ENCODE results near the gene SMPD4. TPM values are rescaled to one million over a fixed set of nuclear protein-coding genes. Genes with fewer than 3 reads are reported as not detected.
"Not testable (repeated sequence)": the region's sequence is repeated elsewhere in the genome, so short reads cannot be mapped to it uniquely, and the experiment has no call there.

SMPD4 gene
- total and polyA plus RNA-seq, 5 donors: 19.9 to 24.8 (median 24.1) TPM

- H3K9me3 ChIP-seq (ENCODE audit: control insufficient read depth, low read length); H3K4me1 ChIP-seq (ENCODE audit: control insufficient read depth, insufficient read depth, low read length); H3K27me3 ChIP-seq (ENCODE audit: control insufficient read depth, insufficient read depth); intact Hi-C loops (cut with DNase I); H3K27ac ChIP-seq (ENCODE audit: low read length); H3K4me3 ChIP-seq (ENCODE audit: low read length): not testable (repeated sequence)
- peak in 2 of 3 donors; percentile 71 to 74 for DNase-seq
- 24% methylated on average over 5 of the region's 7 CpGs for WGBS
- ATAC-seq: peak; percentile 76 to 77
Observed at GRCh38 chr2:130202518-130202917, 21.1 kb upstream of the SMPD4 start.

- ATAC-seq (no peak), DNase-seq (no peak)
- 97% methylated on average over 26 of the region's 26 CpGs for WGBS
- Histone ChIP-seq H3K27ac (ENCODE audit: low read length) (no peak within 1 kb of the TSS), H3K4me1 (ENCODE audit: control insufficient read depth, insufficient read depth, low read length) (no peaks in the 10 kb centered on the region), H3K4me3 (ENCODE audit: low read length) (no peak within 1 kb of the TSS), H3K9me3 (ENCODE audit: control insufficient read depth, low read length) (no peaks in the 10 kb centered on the region), H3K27me3 (ENCODE audit: control insufficient read depth, insufficient read depth) (no peaks in the 10 kb centered on the region)
- intact Hi-C loops (cut with DNase I): no loop called here
Observed at GRCh38 chr2:130198343-130198742, 16.9 kb upstream of the SMPD4 start, which contains the start of gene TUBA3E. Gene TUBA3E, minus strand, starts transcription at chr2:130198439. Its CDS starts 79 bp downstream, at chr2:130198360.

DNA sequence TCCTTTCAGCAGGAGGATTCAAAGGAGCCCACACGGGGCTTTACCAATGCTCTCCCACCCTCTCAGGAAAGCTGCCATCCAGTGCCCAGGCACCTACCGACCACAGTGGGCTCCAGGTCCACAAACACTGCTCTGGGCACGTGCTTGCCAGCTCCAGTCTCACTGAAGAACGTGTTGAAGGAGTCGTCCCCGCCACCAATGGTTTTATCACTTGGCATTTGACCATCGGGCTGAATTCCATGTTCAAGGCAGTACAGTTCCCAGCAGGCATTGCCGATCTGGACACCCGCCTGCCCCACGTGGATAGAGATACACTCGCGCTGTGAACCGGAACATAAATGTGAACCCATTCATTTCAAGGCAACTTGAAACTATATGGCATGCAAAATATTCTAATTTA is 14.7 kb upstream of the SMPD4 start:
- DNase-seq; intact Hi-C loops (cut with DNase I); H3K27me3 ChIP-seq (ENCODE audit: control insufficient read depth, insufficient read depth); H3K27ac ChIP-seq (ENCODE audit: low read length); H3K4me3 ChIP-seq (ENCODE audit: low read length); H3K9me3 ChIP-seq (ENCODE audit: control insufficient read depth, low read length); H3K4me1 ChIP-seq (ENCODE audit: control insufficient read depth, insufficient read depth, low read length): not testable (repeated sequence)
- WGBS: 53% methylated on average over 11 of the region's 13 CpGs
- peak; percentile 87 to 89 for ATAC-seq

DNA sequence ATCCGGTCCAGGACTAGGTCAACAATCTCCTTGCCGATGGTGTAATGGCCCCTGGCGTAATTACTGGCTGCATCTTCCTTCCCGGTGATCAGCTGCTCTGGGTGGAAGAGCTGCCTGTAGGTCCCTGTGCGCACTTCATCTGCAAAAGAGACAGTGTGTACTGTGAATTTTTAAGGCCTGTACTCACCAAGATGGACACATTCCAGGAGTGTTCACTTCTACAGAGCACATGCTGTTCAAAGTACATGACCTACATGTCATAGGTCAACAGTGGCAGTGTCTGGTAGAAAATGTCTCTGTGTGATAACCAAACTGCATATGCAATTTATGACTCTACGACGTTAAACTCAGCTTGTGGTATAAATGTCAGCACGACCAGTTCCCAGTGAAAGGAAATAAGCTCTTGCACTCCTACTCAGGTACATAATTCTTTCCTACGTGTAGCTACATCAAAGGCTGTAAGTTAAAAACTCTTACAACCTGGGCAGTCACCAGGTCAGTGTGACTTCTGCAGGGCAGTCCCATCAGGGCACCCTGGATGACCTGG is 13.8 kb upstream of the SMPD4 start:
- H3K4me1 ChIP-seq (ENCODE audit: control insufficient read depth, insufficient read depth, low read length); intact Hi-C loops (cut with DNase I); H3K9me3 ChIP-seq (ENCODE audit: control insufficient read depth, low read length); H3K4me3 ChIP-seq (ENCODE audit: low read length); DNase-seq; H3K27me3 ChIP-seq (ENCODE audit: control insufficient read depth, insufficient read depth): not testable (repeated sequence)
- 66% methylated on average over 9 of the region's 9 CpGs for WGBS
- ATAC-seq: peak; percentile 67 to 82
- H3K27ac ChIP-seq (ENCODE audit: low read length): peak overlapping the region; percentile 45

GRCh38 chr2:130193824-130194223 is 12.4 kb upstream of the SMPD4 start:
- DNase-seq; H3K27ac ChIP-seq (ENCODE audit: low read length); H3K4me1 ChIP-seq (ENCODE audit: control insufficient read depth, insufficient read depth, low read length); H3K27me3 ChIP-seq (ENCODE audit: control insufficient read depth, insufficient read depth); H3K4me3 ChIP-seq (ENCODE audit: low read length); H3K9me3 ChIP-seq (ENCODE audit: control insufficient read depth, low read length); intact Hi-C loops (cut with DNase I); ATAC-seq: not testable (repeated sequence)
- WGBS: 88% methylated on average over 21 of the region's 22 CpGs

DNA sequence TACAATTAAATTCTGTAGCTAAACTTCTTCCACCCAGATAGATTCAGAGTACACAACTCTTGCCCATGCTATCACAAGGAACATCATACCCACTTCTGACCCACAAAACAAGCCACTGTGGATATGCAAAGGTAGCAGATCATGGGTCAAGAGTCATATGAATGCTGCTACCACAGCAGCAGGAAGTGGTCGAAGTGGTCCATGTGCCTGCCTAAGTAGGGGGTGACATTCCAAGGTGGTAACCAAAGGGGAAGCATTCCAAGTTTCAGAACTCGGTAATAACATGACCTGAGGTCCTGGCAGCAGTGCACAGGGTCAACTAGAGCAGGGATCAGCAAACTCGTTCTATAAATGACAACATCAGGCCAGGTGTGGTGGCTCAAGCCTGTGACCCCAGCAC is 11.0 kb upstream of the SMPD4 start:
- H3K4me3 ChIP-seq (ENCODE audit: low read length); H3K4me1 ChIP-seq (ENCODE audit: control insufficient read depth, insufficient read depth, low read length); H3K27me3 ChIP-seq (ENCODE audit: control insufficient read depth, insufficient read depth); H3K9me3 ChIP-seq (ENCODE audit: control insufficient read depth, low read length); intact Hi-C loops (cut with DNase I); H3K27ac ChIP-seq (ENCODE audit: low read length); DNase-seq; ATAC-seq: not testable (repeated sequence)
- WGBS: 74% methylated on average over 3 of the region's 3 CpGs

DNA sequence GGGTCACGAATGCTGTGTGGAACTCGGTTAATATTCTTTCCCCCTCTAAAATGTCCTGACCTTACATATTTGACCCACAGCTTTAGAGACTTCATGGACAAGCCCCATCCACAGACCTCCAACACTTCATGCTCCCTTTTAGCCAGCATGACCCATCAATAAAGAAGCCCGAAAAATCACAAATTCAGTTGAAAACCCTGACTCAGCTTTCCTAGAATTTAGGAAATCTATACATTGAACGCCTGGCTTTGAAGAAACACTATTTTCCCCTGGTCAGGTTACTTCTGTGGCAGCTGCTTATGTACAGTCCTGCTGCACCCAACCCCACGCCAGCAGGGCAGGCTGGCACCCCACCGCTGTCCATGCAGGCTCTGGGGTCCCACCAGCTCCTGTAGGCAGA is 9.9 kb upstream of the SMPD4 start:
- H3K4me1 ChIP-seq (ENCODE audit: control insufficient read depth, insufficient read depth, low read length); H3K27me3 ChIP-seq (ENCODE audit: control insufficient read depth, insufficient read depth); ATAC-seq; H3K27ac ChIP-seq (ENCODE audit: low read length); intact Hi-C loops (cut with DNase I); H3K4me3 ChIP-seq (ENCODE audit: low read length); DNase-seq; H3K9me3 ChIP-seq (ENCODE audit: control insufficient read depth, low read length): not testable (repeated sequence)
- 93% methylated on average over 6 of the region's 6 CpGs for WGBS

DNA sequence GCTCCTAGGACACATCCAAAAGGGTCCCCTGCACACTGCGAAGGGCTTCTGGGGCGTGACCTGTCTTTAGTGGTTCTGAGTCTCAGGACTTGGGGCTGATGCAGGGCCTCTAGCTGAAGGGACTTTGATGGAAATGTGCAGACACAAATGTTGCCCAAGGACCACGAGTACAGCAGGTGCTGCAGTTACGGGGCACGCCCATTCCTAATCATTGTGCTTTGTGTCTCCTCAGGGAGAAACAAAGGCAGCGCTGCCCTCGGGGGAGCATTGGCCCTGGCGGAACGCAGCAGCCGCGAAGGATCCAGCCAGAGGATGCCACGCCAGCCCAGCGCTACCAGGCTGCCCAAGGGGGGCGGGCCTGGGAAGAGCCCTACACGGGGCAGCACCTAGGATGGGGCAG is 8.8 kb upstream of the SMPD4 start:
- Histone ChIP-seq H3K9me3 (ENCODE audit: control insufficient read depth, low read length) (no peaks in the 10 kb centered on the region), H3K27me3 (ENCODE audit: control insufficient read depth, insufficient read depth) (no peaks in the 10 kb centered on the region), H3K27ac (ENCODE audit: low read length) (no peak overlapping the region), H3K4me3 (ENCODE audit: low read length) (no peak overlapping the region), H3K4me1 (ENCODE audit: control insufficient read depth, insufficient read depth, low read length) (no peaks in the 10 kb centered on the region)
- ATAC-seq: no peak
- 87% methylated on average over 15 of the region's 15 CpGs for WGBS
- DNase-seq: no peak
- intact Hi-C loops (cut with DNase I): no loop called here

GRCh38 chr2:130188958-130189357 is 7.6 kb upstream of the SMPD4 start:
- not testable (repeated sequence) for ATAC-seq; H3K4me3 ChIP-seq (ENCODE audit: low read length); DNase-seq; H3K27me3 ChIP-seq (ENCODE audit: control insufficient read depth, insufficient read depth); H3K27ac ChIP-seq (ENCODE audit: low read length); H3K4me1 ChIP-seq (ENCODE audit: control insufficient read depth, insufficient read depth, low read length); H3K9me3 ChIP-seq (ENCODE audit: control insufficient read depth, low read length)
- intact Hi-C loops (cut with DNase I): loop anchor here in 2 of 4 donors (10.0 kb wide), 2 partner anchors 146 to 156 kb away; partner anchors contain the start of gene IMP4 (in 1 of the 2)
- WGBS: 78% methylated on average over 4 of the region's 4 CpGs

DNA sequence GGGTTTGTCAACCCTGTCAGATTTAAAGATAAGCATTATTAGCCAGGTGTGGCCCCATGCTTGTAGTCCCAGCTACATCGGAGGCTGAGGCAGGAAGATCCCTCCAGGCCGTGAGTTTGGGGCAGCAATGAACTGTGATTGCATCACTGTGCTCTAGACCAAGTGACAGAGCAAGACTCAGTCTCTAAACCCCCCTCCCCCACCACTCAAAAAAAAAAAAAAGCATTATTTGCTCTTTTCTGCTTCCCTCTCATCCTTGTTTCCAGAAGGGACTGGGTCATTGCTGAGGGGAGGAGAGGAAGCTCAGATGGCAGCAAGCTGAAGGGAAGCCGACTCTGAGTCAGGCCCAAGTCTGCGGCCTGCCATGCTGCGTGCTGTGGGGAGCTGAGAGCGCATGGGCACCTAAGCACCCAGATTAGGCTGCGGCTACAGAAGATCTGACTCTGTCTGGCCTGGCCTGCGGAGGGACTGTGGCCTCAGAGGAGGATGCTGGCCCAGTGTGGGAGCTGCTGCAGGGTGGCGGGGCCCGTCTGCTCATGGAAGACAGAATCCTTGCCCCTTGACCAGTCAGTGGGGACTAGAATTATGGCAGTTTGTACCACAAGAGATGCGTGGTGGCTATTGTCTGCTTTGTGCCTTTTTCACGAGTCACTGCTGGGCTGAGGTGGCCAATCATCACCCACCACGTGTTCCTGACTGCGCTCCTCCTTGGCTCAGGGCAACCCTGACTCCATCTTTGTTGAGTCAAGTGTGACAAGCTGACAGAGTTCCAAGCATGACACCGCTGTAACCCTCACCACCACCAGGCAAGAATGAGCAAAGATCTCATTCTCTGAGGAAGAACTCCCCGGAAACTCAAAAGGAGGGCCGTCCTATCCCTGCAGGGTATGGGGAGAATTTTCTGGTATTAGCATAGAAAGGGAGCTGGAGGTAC is 6.7 kb upstream of the SMPD4 start:
- intact Hi-C loops (cut with DNase I): loop anchor here in 2 of 4 donors (10.0 kb wide), 2 partner anchors 147 to 157 kb away; partner anchors contain the start of gene IMP4 (in 1 of the 2)
- H3K9me3 ChIP-seq (ENCODE audit: control insufficient read depth, low read length); H3K4me1 ChIP-seq (ENCODE audit: control insufficient read depth, insufficient read depth, low read length); H3K27ac ChIP-seq (ENCODE audit: low read length); ATAC-seq; H3K4me3 ChIP-seq (ENCODE audit: low read length); DNase-seq; H3K27me3 ChIP-seq (ENCODE audit: control insufficient read depth, insufficient read depth): not testable (repeated sequence)
- WGBS: 89% methylated on average over 17 of the region's 17 CpGs

GRCh38 chr2:130187268-130187667 is 5.9 kb upstream of the SMPD4 start:
- Histone ChIP-seq H3K27ac (ENCODE audit: low read length) (no peak overlapping the region), H3K4me1 (ENCODE audit: control insufficient read depth, insufficient read depth, low read length) (peaks cover 3% of the 10 kb centered on the region), H3K27me3 (ENCODE audit: control insufficient read depth, insufficient read depth) (no peaks in the 10 kb centered on the region), H3K9me3 (ENCODE audit: control insufficient read depth, low read length) (no peaks in the 10 kb centered on the region), H3K4me3 (ENCODE audit: low read length) (no peak overlapping the region)
- intact Hi-C loops (cut with DNase I): loop anchor here in 2 of 4 donors (10.0 kb wide), 2 partner anchors 148 to 158 kb away; partner anchors contain the start of gene IMP4 (in 1 of the 2)
- DNase-seq (no peak), ATAC-seq (no peak)
- WGBS: 81% methylated on average over 8 of the region's 8 CpGs
